Left colon (tissue), 2 donors: ENCODE measurements around the gene GLOD4. TPM values are rescaled to one million over a fixed set of nuclear protein-coding genes. Genes with fewer than 3 reads are reported as not detected.
"Not testable (repeated sequence)": the region's sequence is repeated elsewhere in the genome, so short reads cannot be mapped to it uniquely, and the experiment has no call there.

Experiments used
- ATAC-seq: fragments of 200-7000 bp; cut with Tn5 transposase; one replicate; pipeline ENCODE4 v1.9.1; 2020; ENCODE audit warnings: mild to moderate bottlenecking, moderate library complexity
- DNase-seq, 2 donors: peaks; one replicate each; pipeline ENCODE4 v3.0.0-alpha.2; 2020
- intact Hi-C, 2 donors: fragments of 100-400 bp; cut with DNase I in 1 of 2; cut with micrococcal nuclease in 1 of 2; formaldehyde crosslinking; loops; one replicate each; pipeline versions ENCODE4 v1.11.2 to v1.14.0; 2022; cut with DNase I, micrococcal nuclease
- total RNA-seq, 2 donors: library from RNA; stranded (reverse); fragmentation: NEBNext Ultra II Directional; extraction: Animal tissue kit (Norgen Biotek cat#: 25700); gene quantifications; one replicate each; pipeline ENCODE4 v1.2.1, GENCODE V29; 2021
- donor health status: DM: no; HTN: no; CAD: no.
- donor health status: DM: yes; HTN: yes; CAD: no.

GLOD4 gene
- total RNA-seq, 2 donors from 2014 or later = 80.8 to 99.0 TPM

- intact Hi-C loops = loop anchor here in 1 of 2 donors (10.0 kb wide), 1 partner anchor 416 kb away; no protein-coding TSS in a partner anchor
- no peak for ATAC-seq
These were observed 7.2 kb upstream of the GLOD4 start for GRCh38 chr17:789160-789840.

GRCh38 chr17:788551-788950, 6.5 kb upstream of the GLOD4 start:
- no peak for ATAC-seq
- intact Hi-C loops = loop anchor here in 1 of 2 donors (10.0 kb wide), 1 partner anchor 416 kb away; no protein-coding TSS in a partner anchor
- no peak for DNase-seq

More at GRCh38 chr17:789160-789840, 7.2 kb upstream of the GLOD4 start:
- DNase-seq = no peak

GRCh38 chr17:787641-788221, 5.7 kb upstream of the GLOD4 start:
- ATAC-seq (no peak), DNase-seq (no peak)

GRCh38 chr17:785901-786300, 3.8 kb upstream of the GLOD4 start:
- not testable (repeated sequence) for ATAC-seq, DNase-seq
- intact Hi-C loops = loop anchor here in 1 of 2 donors (10.0 kb wide), 1 partner anchor 419 kb away; no protein-coding TSS in a partner anchor

More at GRCh38 chr17:787641-788221, 5.7 kb upstream of the GLOD4 start:
- intact Hi-C loops = loop anchor here in 1 of 2 donors (10.0 kb wide), 1 partner anchor 417 kb away; no protein-coding TSS in a partner anchor

GRCh38 chr17:784143-784542, 2.1 kb upstream of the GLOD4 start:
- DNase-seq = no peak

GRCh38 chr17:778096-778495, 4.0 kb downstream of the GLOD4 start:
- ATAC-seq (no peak), DNase-seq (no peak)
- intact Hi-C loops = no loop called here

More at GRCh38 chr17:784143-784542, 2.1 kb upstream of the GLOD4 start:
- ATAC-seq = no peak
- intact Hi-C loops = loop anchor here in 1 of 2 donors (10.0 kb wide), 1 partner anchor 421 kb away; no protein-coding TSS in a partner anchor

GRCh38 chr17:774313-774584, 7.8 kb downstream of the GLOD4 start:
- ATAC-seq (no peak), DNase-seq (no peak)
- intact Hi-C loops = no loop called here

- no peak for DNase-seq
- intact Hi-C loops = no loop called here
- no peak for ATAC-seq
These were observed 8.4 kb downstream of the GLOD4 start for GRCh38 chr17:773467-774312.

- no peak for DNase-seq
- intact Hi-C loops = no loop called here
- no peak for ATAC-seq
These were observed 9.1 kb downstream of the GLOD4 start for GRCh38 chr17:773016-773415.

- DNase-seq = no peak
- intact Hi-C loops = no loop called here
- no peak for ATAC-seq
These were observed 15.0 kb downstream of the GLOD4 start for GRCh38 chr17:767076-767475.

GRCh38 chr17:760371-760770, 21.7 kb downstream of the GLOD4 start:
- no peak for ATAC-seq
- intact Hi-C loops = no loop called here

GRCh38 chr17:759964-760363, 22.1 kb downstream of the GLOD4 start:
- DNase-seq (no peak), ATAC-seq (no peak)
- intact Hi-C loops = no loop called here

More at GRCh38 chr17:760371-760770, 21.7 kb downstream of the GLOD4 start:
- no peak for DNase-seq

GRCh38 chr17:756010-756567, 26.0 kb downstream of the GLOD4 start:
- ATAC-seq, DNase-seq, intact Hi-C loops: not testable (repeated sequence)

- ATAC-seq, intact Hi-C loops, DNase-seq: not testable (repeated sequence)
These were observed 26.6 kb downstream of the GLOD4 start for GRCh38 chr17:755319-755961.

- intact Hi-C loops = no loop called here
- DNase-seq (no peak), ATAC-seq (no peak)
These were observed 28.7 kb downstream of the GLOD4 start for GRCh38 chr17:753418-753817.

- DNase-seq (peak; percentile 66 to 76), ATAC-seq (peak; percentile 59)
- intact Hi-C loops = no loop called here
These were observed 29.4 kb downstream of the GLOD4 start for GRCh38 chr17:752620-753219.

GRCh38 chr17:752002-752619, 30.0 kb downstream of the GLOD4 start, which contains the start of gene GEMIN4:
TSS of gene GEMIN4 (minus strand) at chr17:752264. CDS start at chr17:752142, 122 bp downstream.
- ATAC-seq = peak; percentile 90
- DNase-seq = peak; percentile 84 to 97
- intact Hi-C loops = no loop called here
